ENCODE measurements around the gene HORMAD2.

HORMAD2 gene

GRCh38 chr22:30079952-30080533 is at the start of gene HORMAD2:
HORMAD2 (plus strand) TSS chr22:30080464; CDS start chr22:30093953, 13,489 bp downstream.
- DNase-seq: peak; percentile 23

GRCh38 chr22:30031328-30031727 is 48.9 kb upstream of the HORMAD2 start:
- DNase-seq: no peak

GRCh38 chr22:30031764-30032455 is 48.4 kb upstream of the HORMAD2 start:
- no peak for DNase-seq

GRCh38 chr22:30033137-30033536 is 47.1 kb upstream of the HORMAD2 start:
- DNase-seq: peak; percentile 24

GRCh38 chr22:30033901-30034300 is 46.4 kb upstream of the HORMAD2 start:
- no peak for DNase-seq

GRCh38 chr22:30036656-30037055 is 43.6 kb upstream of the HORMAD2 start:
- no peak for DNase-seq

GRCh38 chr22:30038219-30038618 is 42.0 kb upstream of the HORMAD2 start:
- DNase-seq: no peak

- DNase-seq: no peak
Measured at GRCh38 chr22:30040499-30041260, 39.6 kb upstream of the HORMAD2 start.

GRCh38 chr22:30041475-30041874 is 38.8 kb upstream of the HORMAD2 start:
- DNase-seq: no peak

GRCh38 chr22:30041881-30042280 is 38.4 kb upstream of the HORMAD2 start:
- DNase-seq: no peak

- DNase-seq: no peak
Measured at GRCh38 chr22:30043161-30043560, 37.1 kb upstream of the HORMAD2 start.

GRCh38 chr22:30044369-30044768 is 35.9 kb upstream of the HORMAD2 start:
- DNase-seq: no peak

- DNase-seq: no peak
Measured at GRCh38 chr22:30044881-30045493, 35.3 kb upstream of the HORMAD2 start.

- DNase-seq: no peak
Measured at GRCh38 chr22:30045494-30045887, 34.8 kb upstream of the HORMAD2 start.

- DNase-seq: no peak
Measured at GRCh38 chr22:30045901-30046715, 34.2 kb upstream of the HORMAD2 start.

- DNase-seq: no peak
Measured at GRCh38 chr22:30046716-30047363, 33.4 kb upstream of the HORMAD2 start.

GRCh38 chr22:30047364-30047738 is 32.9 kb upstream of the HORMAD2 start:
- peak; percentile 43 for DNase-seq

- no peak for DNase-seq
Measured at GRCh38 chr22:30048681-30049080, 31.6 kb upstream of the HORMAD2 start.

GRCh38 chr22:30054067-30054763 is 26.0 kb upstream of the HORMAD2 start:
- DNase-seq: no peak

- no peak for DNase-seq
Measured at GRCh38 chr22:30054764-30055069, 25.5 kb upstream of the HORMAD2 start.

- DNase-seq: no peak
Measured at GRCh38 chr22:30056015-30056414, 24.2 kb upstream of the HORMAD2 start.

GRCh38 chr22:30057375-30057774 is 22.9 kb upstream of the HORMAD2 start:
- no peak for DNase-seq

Data from CD4-positive, alpha-beta T cell treated with Interleukin-15 for 1 hour (primary cell).